GM21526 (cell line): ENCODE measurements around the gene TMEM134.

ENCODE experiments used
- ATAC-seq: cut with Tn5 transposase; IDR thresholded peaks from one replicate; pipeline ENCODE4 v1.9.1; 2021; ENCODE audit warnings: moderate library complexity; ENCODE audit not compliant: unreplicated experiment, low FRiP score

The TMEM134 gene

DNA sequence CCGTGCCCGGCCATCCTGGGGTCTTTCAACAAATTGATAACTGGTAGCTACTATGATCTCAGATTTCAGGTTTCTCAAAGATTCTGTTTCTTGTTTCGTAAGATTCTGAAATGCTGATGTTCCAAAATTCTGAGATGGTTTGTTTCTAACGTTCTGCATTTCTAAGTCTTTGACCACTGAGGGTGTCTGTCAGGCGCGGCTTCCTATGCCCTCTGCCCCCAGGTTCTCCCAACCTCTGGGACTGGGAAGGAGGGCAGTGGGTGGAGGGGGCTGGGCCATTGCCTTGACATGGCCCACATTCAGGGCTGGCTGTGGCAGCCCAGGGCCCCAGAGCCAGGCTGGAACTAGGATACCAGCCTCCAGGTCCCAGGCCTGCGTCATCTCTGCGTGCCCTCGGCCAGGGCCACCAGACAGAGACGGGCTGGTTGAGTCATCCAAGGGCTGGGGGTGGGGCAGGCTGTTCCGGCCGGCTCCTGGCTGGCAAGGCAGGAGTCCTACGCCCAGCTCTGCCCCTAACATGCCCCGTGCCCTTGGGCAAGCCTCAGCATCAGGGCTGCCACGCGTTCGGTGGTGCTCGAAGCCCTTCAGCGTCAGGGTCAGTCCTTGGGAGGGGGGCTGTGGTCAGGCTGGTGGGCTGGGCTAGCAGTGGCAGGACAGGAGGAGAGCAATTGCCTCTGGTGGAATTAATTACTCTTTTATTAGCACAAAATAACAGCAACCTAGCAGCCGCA, 5.2 kb downstream of the TMEM134 start:
- no peak for ATAC-seq

DNA sequence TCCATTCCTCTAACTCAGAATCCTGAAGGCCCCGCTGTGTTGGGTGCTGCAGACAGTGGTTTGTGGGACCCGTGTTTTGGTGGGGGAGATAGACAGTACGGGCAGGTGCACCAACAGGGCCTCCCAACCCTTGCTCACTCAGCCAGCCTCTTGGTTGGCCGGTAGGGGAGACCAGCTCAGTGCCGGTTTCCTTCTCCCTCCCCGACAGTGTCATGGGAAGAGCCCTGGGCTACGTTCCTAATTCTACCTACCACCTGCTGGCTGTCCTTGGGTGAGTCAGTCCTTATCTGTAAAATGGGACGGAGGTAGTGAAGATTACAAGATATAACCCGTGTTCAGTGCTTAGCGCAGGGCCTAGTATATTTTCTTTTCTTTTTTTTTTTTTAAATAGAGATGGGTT, 5.9 kb downstream of the TMEM134 start:
- no peak for ATAC-seq

DNA sequence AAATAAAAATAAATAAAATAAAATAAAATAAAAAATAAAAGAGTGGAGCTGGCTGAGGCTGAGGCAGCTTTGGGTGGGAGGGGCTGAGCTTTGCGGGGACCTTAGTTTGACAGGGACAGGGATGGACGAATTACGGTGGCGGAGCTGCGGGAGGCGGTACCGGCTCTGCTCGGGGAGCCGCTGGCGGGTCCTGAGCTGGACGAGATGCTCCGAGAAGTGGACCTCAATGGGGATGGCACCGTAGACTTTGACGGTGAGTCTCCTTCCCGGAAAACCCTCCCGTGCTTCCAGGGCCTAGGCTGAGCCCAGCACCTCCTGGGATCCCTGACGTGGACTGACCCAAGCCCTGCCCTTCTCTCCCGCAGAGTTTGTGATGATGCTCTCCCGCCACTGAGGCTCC, 10.8 kb downstream of the TMEM134 start:
- ATAC-seq: no peak

- ATAC-seq: no peak
These were observed 11.6 kb downstream of the TMEM134 start for GRCh38 chr11:67457453-67457852.

DNA sequence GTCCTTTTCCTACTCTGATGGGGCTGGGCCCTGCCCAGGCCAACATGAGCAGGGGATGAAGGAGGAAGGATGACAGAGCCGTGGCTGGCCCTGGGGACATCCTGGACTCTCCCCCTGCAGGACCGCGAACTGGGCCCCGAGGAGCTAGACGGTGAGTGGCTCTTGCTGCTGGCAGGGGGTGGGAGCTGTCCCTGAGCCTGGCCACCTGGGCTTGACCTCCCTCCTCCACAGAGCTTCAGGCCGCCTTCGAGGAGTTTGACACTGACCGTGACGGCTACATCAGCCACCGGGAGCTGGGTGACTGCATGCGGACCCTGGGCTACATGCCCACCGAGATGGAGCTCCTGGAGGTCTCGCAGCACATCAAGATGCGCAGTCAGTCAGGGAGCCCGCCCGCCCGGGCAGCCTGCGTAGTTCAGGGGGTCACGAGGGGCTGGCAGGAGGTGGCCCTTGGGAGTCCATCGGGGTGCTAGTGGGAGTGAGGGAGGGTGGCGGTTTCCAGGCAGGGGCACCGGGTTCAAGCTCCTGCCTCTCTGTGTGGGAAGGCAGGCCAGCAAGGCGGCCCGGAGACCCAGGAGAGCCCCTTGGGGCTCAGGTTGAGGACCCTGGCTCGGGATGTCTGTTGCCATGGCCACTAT, 12.9 kb downstream of the TMEM134 start:
- no peak for ATAC-seq

GRCh38 chr11:67455054-67455453, 14.0 kb downstream of the TMEM134 start, which contains the start of gene CABP4:
Gene CABP4, plus strand, starts transcription at chr11:67455354. Its CDS starts 70 bp downstream, at chr11:67455424.
- ATAC-seq: no peak

- ATAC-seq: no peak
These were observed 15.0 kb downstream of the TMEM134 start for GRCh38 chr11:67453816-67454732.

- no peak for ATAC-seq
These were observed 16.7 kb downstream of the TMEM134 start, which contains the start of gene GPR152 for GRCh38 chr11:67452141-67452952. Gene GPR152, minus strand, starts transcription at chr11:67452729. Its CDS starts 5 bp downstream, at chr11:67452724.

DNA sequence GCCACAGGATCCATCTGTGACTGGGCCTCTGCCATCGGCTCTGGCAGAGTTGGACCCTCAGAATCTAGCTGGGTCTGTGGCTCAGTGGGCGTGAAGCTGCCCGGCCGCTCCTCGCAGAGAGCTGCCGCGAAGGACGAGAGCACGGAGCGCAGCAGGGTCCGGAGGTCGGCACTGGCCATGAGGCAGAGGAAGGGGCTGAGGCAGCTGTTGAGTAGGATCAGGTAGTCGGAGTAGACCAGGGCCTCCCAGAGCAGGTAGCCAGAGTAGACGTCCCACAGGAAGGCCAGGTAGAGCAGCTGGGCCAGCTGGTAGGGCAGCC, 17.4 kb downstream of the TMEM134 start:
- no peak for ATAC-seq

DNA sequence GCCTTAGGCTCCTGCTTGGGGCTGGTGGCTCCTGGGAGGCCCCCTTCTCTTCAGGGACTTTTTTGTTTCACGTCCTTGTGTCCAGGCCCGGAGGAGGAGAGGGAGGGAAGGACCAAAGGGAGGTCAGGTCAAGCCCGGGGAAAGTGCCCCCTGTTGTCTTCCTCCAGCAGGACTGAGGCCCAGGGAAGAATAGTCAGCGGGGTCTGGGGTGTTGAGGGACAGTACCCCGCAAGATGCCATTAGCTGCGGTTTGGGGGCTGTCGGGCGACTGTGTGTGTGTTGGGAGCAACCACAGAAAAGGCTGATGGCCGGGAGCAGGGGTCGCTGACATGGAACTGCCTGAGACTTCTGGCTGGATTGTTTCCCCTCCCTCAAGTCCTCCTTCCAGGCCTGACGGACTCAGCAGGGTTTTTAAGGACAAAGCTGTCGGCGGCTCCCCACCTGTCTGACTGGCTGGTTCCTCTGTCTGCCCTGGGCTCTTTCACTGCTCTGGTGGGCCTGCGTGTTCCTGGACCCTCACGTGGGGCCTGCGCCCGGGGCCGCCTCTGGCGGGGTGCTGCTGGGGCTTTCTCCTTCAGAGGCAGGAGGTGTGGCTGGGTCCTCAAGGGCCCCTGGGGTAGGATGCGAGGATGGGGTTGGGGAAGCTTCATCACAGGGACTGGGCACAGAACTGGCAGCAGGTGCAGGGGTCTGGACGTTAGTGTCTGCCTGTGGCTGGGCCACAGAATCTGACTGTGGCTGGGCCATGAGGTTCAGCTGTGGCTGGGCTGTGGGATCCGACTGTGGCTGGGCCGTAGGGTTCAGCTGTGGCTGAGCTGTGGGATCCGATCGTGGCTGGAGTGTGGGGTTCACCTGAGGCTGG, 18.0 kb downstream of the TMEM134 start:
- ATAC-seq: no peak

DNA sequence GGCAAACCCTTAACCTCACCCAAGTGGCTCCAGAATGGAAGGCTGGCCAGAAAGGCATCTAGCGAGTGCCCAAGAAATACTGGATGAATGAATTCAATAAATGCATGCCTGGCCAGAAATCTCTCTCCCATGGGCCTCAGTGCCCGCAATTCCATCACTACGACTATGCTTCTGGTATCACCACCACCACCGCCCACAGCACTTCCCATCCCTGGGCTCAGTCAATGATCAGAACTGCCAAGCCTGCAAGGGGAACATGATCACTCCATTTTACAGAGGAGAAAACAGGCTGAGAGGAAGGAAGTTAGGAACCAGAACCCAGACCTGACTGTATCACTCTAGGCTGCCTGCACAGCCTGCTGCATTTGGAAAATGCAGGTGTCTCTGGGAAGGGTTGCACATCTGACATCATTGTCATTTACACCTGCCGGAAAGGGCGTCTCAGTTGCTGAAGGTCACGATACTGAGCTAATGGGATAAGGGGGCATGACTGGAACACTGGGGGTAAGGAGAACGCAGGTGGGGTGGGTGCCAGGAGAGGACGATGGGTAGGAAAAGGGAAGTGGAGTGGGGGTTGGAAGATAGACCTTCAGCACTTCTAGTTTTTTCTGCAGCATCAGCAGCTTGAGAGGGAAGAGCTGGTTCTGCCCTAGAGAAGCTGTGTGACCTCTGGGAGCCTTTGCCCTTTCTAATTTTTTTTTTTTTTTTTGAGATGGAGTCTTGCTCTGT, 19.8 kb downstream of the TMEM134 start:
- ATAC-seq: no peak

GRCh38 chr11:67448220-67448609, 20.8 kb downstream of the TMEM134 start:
- ATAC-seq: no peak

GRCh38 chr11:67445515-67445914, 23.5 kb downstream of the TMEM134 start:
- ATAC-seq: no peak

GRCh38 chr11:67442504-67443404, 26.3 kb downstream of the TMEM134 start:
- ATAC-seq: no peak

DNA sequence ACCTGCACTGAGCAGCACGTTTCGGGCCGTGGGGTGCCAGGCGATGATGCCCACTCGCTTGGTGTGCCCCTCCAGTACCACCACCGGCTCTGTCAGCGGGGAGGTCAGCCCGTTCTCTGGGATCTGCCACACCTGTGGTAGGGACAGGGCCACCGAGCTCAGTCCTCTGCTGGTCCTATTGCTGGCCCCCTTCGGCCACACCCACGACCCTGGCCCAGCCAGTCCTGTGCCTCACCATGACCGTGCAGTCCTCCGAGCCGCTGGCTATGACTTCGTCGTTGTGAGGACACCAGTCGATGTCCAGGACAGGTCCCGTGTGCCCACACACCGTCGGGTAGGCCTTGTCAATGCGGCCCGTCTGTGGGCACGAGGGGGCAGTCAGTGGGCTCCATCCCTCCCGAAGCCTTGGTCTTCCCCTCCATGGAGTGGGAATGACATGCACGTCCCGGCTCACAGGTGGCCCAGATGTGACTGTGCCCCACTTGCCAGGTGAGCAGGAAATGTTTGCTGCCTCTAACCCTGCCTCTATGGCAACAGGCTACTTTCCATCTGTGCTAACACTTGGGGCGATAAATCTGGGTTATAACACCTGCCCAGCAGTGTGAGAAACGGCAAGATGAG, 27.2 kb downstream of the TMEM134 start:
- no peak for ATAC-seq

GRCh38 chr11:67441098-67441563, 27.9 kb downstream of the TMEM134 start:
- no peak for ATAC-seq
